Common myeloid progenitor, CD34-positive (primary cell): ENCODE measurements around the gene CERKL.

Experiments
- CTCF ChIA-PET: fragments of 350-600 bp; sonication (Branson Sonifier 250); formaldehyde crosslinking; loops from one replicate; lab custom pipeline; 2021; ENCODE audit warnings: antibody characterized with exemption; lab: Charles Lee
- POLR2A ChIA-PET: fragments of 350-600 bp; sonication (Branson Sonifier 250); formaldehyde crosslinking; loops from one replicate; lab custom pipeline; 2021; ENCODE audit warnings: antibody characterized with exemption; lab: Charles Lee
- DNase-seq, 3 donors: peaks; one replicate each; pipeline versions ENCODE4 v3.0.0 to v3.0.0-alpha.2; 2013
- H3K27ac ChIP-seq, 2 experiments: 1 replicate in 1 of 2; 2 replicates in 1 of 2; pipeline ENCODE4 v1.7.0; 2013; ENCODE audit warnings: inconsistent platforms in 2 of 2, low read length in 2 of 2, mild to moderate bottlenecking in 2 of 2, low read depth in 1 of 2, moderate library complexity in 1 of 2; ENCODE audit not compliant: severe bottlenecking in 2 of 2, insufficient read depth in 1 of 2, poor library complexity in 1 of 2
- H3K27me3 ChIP-seq, 5 experiments: replicated peaks in 2 of 5; 1 replicate in 3 of 5; 2 replicates in 2 of 5; pipeline versions ENCODE4 v1.6.1 to v1.7.0; 2013; ENCODE audit warnings: low read length in 4 of 5, mild to moderate bottlenecking in 2 of 5, moderate library complexity in 2 of 5, inconsistent platforms in 1 of 5; ENCODE audit not compliant: insufficient read depth in 5 of 5, control insufficient read depth in 4 of 5
- H3K36me3 ChIP-seq, 4 experiments: 1 replicate in 2 of 4; 2 replicates in 2 of 4; pipeline versions ENCODE4 v1.6.1 to v1.7.0; 2013; ENCODE audit warnings: low read length in 3 of 4, control low read depth in 1 of 4, mild to moderate bottlenecking in 1 of 4; ENCODE audit not compliant: control insufficient read depth in 4 of 4, insufficient read depth in 4 of 4
- H3K4me1 ChIP-seq, 4 experiments: 1 replicate in 3 of 4; 2 replicates in 1 of 4; pipeline versions ENCODE4 v1.6.1 to v1.7.1; 2013; ENCODE audit warnings: low read length in 3 of 4, mild to moderate bottlenecking in 3 of 4, control low read depth in 1 of 4, inconsistent platforms in 1 of 4, moderate library complexity in 1 of 4; ENCODE audit not compliant: control insufficient read depth in 4 of 4, insufficient read depth in 4 of 4; ENCODE audit errors: control extremely low read depth in 1 of 4
- H3K4me3 ChIP-seq, 7 experiments: 1 replicate in 4 of 7; 2 replicates in 3 of 7; pipeline versions ENCODE4 v1.5.1 to v1.7.0; 2013; ENCODE audit warnings: mild to moderate bottlenecking in 7 of 7, low read length in 6 of 7, moderate library complexity in 6 of 7, inconsistent platforms in 2 of 7, low read depth in 2 of 7, control low read depth in 1 of 7; ENCODE audit not compliant: insufficient read depth in 4 of 7, control insufficient read depth in 1 of 7; ENCODE audit errors: extremely low read depth in 1 of 7
- H3K9me3 ChIP-seq, 5 experiments: 1 replicate in 4 of 5; 2 replicates in 1 of 5; pipeline versions ENCODE4 v1.6.1 to v1.7.1; 2013; ENCODE audit warnings: low read length in 4 of 5, mild to moderate bottlenecking in 2 of 5, inconsistent platforms in 1 of 5, low read depth in 1 of 5, moderate library complexity in 1 of 5; ENCODE audit not compliant: control insufficient read depth in 4 of 5, insufficient read depth in 2 of 5; ENCODE audit errors: control extremely low read depth in 1 of 5
- WGBS: methylation state at CpG from one replicate; pipeline ENCODE4 v1.1.5; 2013; ENCODE audit not compliant: insufficient coverage; 5-methylcytosine and 5-hydroxymethylcytosine counted together

Gene CERKL

GRCh38 chr2:181526014-181526413 is 130.9 kb downstream of the CERKL start:
- ChIA-PET CTCF (no interaction called here), POLR2A (no interaction called here)
- peaks cover 51 to 96% (median 71%) of the 10 kb centered on the region in 4 experiments for H3K36me3 ChIP-seq
- H3K27me3 ChIP-seq, result no peaks in the 10 kb centered on the region
- H3K9me3 ChIP-seq, result no peaks in the 10 kb centered on the region
- WGBS, result 92% methylated on average over 3 of the region's 4 CpGs
- H3K4me3 ChIP-seq, result no peak overlapping the region
- no peak overlapping the region for H3K27ac ChIP-seq
- no peak for DNase-seq
- H3K4me1 ChIP-seq, result no peaks in the 10 kb centered on the region

GRCh38 chr2:181523756-181524155 is 133.1 kb downstream of the CERKL start:
- Histone ChIP-seq H3K27ac (no peak overlapping the region), H3K9me3 (no peaks in the 10 kb centered on the region), H3K36me3 (peaks cover 43 to 91% (median 66%) of the 10 kb centered on the region in 4 experiments), H3K4me3 (no peak overlapping the region), H3K4me1 (no peaks in the 10 kb centered on the region), H3K27me3 (no peaks in the 10 kb centered on the region)
- DNase-seq, result no peak
- WGBS, result no CpG with 5 or more reads among the region's 5 CpGs
- ChIA-PET CTCF (interaction anchor here (1.2 kb wide), 1 partner anchor 10 kb away, joined by 3 read pairs; no protein-coding TSS in a partner anchor), POLR2A (no interaction called here)

GRCh38 chr2:181520253-181520652 is 136.7 kb downstream of the CERKL start:
- peaks cover 34 to 86% (median 59%) of the 10 kb centered on the region in 4 experiments for H3K36me3 ChIP-seq
- no peak overlapping the region for H3K4me3 ChIP-seq
- 100% methylated on average over 1 of the region's 1 CpG for WGBS
- no peaks in the 10 kb centered on the region for H3K27me3 ChIP-seq
- H3K9me3 ChIP-seq, result no peaks in the 10 kb centered on the region
- peaks cover 0 to 5% (median 2%) of the 10 kb centered on the region in 4 experiments for H3K4me1 ChIP-seq
- CTCF ChIA-PET, result no interaction called here
- H3K27ac ChIP-seq, result no peak overlapping the region
- POLR2A ChIA-PET, result no interaction called here
- no peak for DNase-seq

GRCh38 chr2:181517685-181518301 is 139.1 kb downstream of the CERKL start:
- Histone ChIP-seq H3K27ac (no peak overlapping the region), H3K27me3 (no peaks in the 10 kb centered on the region), H3K9me3 (no peaks in the 10 kb centered on the region), H3K36me3 (peaks cover 43 to 86% (median 62%) of the 10 kb centered on the region in 4 experiments), H3K4me3 (no peak overlapping the region), H3K4me1 (peaks cover 0 to 5% (median 2%) of the 10 kb centered on the region in 4 experiments)
- WGBS, result 14% methylated on average over 1 of the region's 1 CpG
- no peak for DNase-seq
- CTCF ChIA-PET, result interaction anchor here (1.5 to 2.0 kb wide), 3 partner anchors 12 to 23 kb away, joined by 4 to 5 read pairs (median 4); no protein-coding TSS in a partner anchor
- POLR2A ChIA-PET, result no interaction called here

GRCh38 chr2:181516992-181517391 is 139.9 kb downstream of the CERKL start:
- DNase-seq, result no peak

GRCh38 chr2:181515719-181516118 is 141.2 kb downstream of the CERKL start:
- no peak overlapping the region for H3K27ac ChIP-seq
- peaks cover 0 to 5% (median 2%) of the 10 kb centered on the region in 4 experiments for H3K4me1 ChIP-seq
- ChIA-PET POLR2A (no interaction called here), CTCF (interaction anchor here (1.4 to 1.5 kb wide), 2 partner anchors 19 to 31 kb away, joined by 3 read pairs; no protein-coding TSS in a partner anchor)
- no peaks in the 10 kb centered on the region for H3K27me3 ChIP-seq
- H3K36me3 ChIP-seq, result peaks cover 38 to 90% (median 65%) of the 10 kb centered on the region in 4 experiments
- no CpG with 5 or more reads among the region's 3 CpGs for WGBS
- H3K9me3 ChIP-seq, result no peaks in the 10 kb centered on the region
- no peak overlapping the region for H3K4me3 ChIP-seq
- no peak for DNase-seq

More at GRCh38 chr2:181516992-181517391, 139.9 kb downstream of the CERKL start:
- peaks cover 0 to 5% (median 2%) of the 10 kb centered on the region in 4 experiments for H3K4me1 ChIP-seq
- CTCF ChIA-PET, result interaction anchor here (1.0 to 2.0 kb wide), 4 partner anchors 11 to 38 kb away, joined by 3 to 5 read pairs (median 4); no protein-coding TSS in a partner anchor
- H3K4me3 ChIP-seq, result no peak overlapping the region
- H3K27me3 ChIP-seq, result no peaks in the 10 kb centered on the region
- no peak overlapping the region for H3K27ac ChIP-seq
- peaks cover 39 to 86% (median 63%) of the 10 kb centered on the region in 4 experiments for H3K36me3 ChIP-seq
- POLR2A ChIA-PET, result no interaction called here
- no peaks in the 10 kb centered on the region for H3K9me3 ChIP-seq

- no peak for DNase-seq
- Histone ChIP-seq H3K27ac (no peak overlapping the region), H3K4me1 (no peaks in the 10 kb centered on the region), H3K27me3 (no peaks in the 10 kb centered on the region), H3K4me3 (no peak overlapping the region), H3K9me3 (no peaks in the 10 kb centered on the region), H3K36me3 (peaks cover 24 to 94% (median 66%) of the 10 kb centered on the region in 4 experiments)
- WGBS, result 100% methylated on average over 1 of the region's 4 CpGs
- ChIA-PET CTCF (no interaction called here), POLR2A (no interaction called here)
Measured at GRCh38 chr2:181500201-181500600, 156.7 kb downstream of the CERKL start.
